ENCODE measurements around the gene UHMK1.

UHMK1 gene

DNA sequence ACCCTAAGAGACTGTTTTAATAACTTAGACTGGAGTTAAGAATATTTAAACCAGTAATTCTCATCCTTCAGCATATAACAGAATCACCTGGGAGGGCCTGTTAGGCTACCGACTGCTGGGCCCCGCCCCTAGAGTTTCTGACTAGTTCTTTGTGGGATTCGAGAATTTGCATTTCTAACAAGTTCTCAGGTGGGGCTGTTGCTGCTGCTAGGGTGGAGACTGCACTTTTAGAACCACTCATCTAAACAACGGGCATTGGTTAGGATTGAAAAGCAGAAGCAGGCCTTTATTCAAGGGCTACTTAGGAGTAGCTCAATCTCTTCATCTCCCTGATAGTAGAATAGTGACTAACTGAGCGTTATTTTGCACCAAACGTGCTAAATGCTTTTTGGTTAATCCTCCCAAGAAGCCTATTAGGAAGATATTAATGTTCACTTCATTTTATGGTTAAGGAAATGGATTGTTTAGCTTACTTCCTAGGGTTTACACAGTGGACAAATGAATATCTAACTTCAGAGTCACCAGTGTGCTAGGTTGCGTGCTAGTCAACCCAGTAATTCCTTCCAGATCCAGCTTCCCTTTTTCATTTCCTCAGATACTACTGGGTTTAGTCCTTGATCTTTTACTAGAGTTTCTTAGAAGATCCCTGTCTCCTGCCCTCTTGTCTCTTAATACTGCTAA, 32.8 kb downstream of the UHMK1 start:
- DNase-seq (ENCODE audit: low spot score) = no peak

DNA sequence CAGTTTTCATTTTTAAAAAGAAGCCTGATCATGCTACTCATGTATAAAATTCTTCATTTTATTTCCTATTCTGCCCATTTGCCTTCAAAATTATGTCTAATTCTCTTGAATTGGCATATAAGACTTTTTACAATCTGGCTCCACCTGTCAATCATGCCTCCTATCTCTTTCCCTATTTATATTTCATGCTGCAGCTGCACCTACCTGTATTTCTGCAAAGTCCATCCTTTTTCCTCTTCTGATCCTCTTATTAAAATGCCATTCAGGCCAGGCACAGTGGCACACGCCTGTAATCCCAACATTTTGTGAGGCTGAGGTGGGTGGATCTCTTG, 33.3 kb downstream of the UHMK1 start:
- no peak for DNase-seq (ENCODE audit: low spot score)

DNA sequence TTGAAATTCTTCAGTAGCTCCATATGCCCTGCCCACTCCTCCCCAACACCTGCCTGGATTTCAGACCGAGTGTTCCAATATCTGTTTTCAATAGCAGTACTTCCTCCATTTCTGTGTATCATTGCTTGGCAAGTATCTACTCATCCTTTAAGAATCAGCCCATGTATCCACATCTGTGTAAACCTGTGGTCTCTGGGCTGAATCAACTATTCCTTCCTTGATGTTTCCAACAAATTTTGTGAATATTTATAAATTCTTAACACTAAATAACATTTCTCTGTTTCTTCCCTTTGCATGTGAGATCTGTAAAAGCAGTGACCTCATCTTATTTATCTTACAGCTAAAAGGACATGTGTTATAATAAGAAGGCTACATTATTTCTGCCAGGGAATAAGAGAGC, 37.9 kb downstream of the UHMK1 start:
- DNase-seq (ENCODE audit: low spot score) = peak; percentile 18

GRCh38 chr1:162536511-162536910, 38.9 kb downstream of the UHMK1 start:
- DNase-seq (ENCODE audit: low spot score) = peak; percentile 7

- no peak for DNase-seq (ENCODE audit: low spot score)
Observed at GRCh38 chr1:162537216-162537615, 39.6 kb downstream of the UHMK1 start.

- DNase-seq (ENCODE audit: low spot score) = peak; percentile 33
Observed at GRCh38 chr1:162538815-162539431, 41.3 kb downstream of the UHMK1 start.

DNA sequence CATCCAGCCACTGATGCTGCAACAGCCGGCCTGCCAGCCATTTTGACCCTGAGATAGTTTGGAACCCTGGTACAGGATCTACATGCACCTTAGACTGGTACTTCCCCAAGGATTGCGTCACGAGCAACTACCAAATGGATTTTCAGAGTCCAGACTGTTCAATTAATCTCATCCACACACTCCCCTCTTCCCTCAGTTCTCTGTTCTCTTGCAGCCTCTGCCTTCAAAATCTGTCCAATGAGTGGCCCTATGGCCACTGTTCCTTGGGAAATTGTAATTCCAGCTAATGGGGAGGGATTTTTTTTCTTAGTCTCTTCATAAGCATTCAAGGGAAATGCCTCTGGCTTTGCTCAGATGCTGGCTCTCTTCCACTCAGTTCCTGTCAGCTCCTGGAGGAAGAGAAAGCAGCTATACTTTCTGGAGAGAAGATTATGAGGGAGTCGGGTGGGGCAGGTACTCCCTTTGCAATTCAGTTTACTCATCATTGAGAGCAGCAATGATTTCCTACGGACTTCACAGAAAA, 44.1 kb downstream of the UHMK1 start:
- peak; percentile 64 for DNase-seq (ENCODE audit: low spot score)

GRCh38 chr1:162543228-162543627, 45.6 kb downstream of the UHMK1 start:
- DNase-seq (ENCODE audit: low spot score) = no peak

GRCh38 chr1:162548170-162548569, 50.6 kb downstream of the UHMK1 start:
- DNase-seq (ENCODE audit: low spot score) = peak; percentile 30

GRCh38 chr1:162549001-162549400, 51.4 kb downstream of the UHMK1 start:
- DNase-seq (ENCODE audit: low spot score) = no peak

GRCh38 chr1:162550925-162551324, 53.3 kb downstream of the UHMK1 start:
- no peak for DNase-seq (ENCODE audit: low spot score)

- no peak for DNase-seq (ENCODE audit: low spot score)
Observed at GRCh38 chr1:162551969-162552683, 54.5 kb downstream of the UHMK1 start.

DNA sequence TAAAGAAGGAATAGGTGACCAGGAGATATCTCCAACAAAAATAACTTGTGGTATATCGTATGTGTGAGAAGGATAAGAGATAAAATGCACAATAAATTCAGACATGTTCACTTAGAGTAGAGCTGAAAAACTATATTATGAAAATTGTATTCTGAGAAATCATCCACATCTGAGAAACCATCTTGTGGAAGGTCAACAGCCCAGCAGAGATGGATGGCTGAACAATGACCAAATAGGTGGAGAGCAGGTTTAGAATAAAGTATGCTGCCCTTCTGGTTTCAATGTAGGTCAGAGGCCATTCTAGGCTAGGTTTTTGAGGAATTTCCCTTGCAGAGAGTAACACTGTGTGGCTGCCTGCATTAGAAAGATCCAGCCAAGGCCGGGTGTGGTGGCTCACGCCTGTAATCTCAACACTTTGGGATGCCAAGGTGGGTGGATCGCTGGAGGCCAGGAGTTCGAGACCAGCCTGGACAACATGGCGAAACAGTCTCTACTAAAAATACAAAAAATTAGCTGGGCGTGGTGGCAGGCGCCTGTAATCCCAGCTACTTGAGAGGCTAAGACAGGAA, 55.1 kb downstream of the UHMK1 start:
- no peak for DNase-seq (ENCODE audit: low spot score)

GRCh38 chr1:162554258-162554657, 56.6 kb downstream of the UHMK1 start:
- no peak for DNase-seq (ENCODE audit: low spot score)

DNA sequence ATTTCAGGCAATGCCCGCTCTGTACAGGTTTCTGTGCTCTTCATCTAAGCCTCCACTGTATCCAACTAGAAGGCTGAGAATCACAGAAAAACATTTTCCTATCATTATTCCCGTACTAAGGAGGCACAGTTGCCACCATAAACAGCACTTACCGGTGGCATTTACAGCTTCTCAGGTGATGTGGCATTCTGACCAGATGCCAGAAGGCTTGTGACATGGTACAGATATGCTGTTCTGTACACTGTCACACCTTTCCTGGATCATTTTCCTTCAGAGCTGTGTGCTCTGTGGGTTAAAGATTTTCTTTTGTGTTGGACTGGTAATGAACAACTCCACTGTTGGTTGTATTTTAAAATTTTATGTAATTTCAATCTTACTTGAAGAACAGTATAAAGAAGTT, 59.9 kb downstream of the UHMK1 start:
- no peak for DNase-seq (ENCODE audit: low spot score)

DNA sequence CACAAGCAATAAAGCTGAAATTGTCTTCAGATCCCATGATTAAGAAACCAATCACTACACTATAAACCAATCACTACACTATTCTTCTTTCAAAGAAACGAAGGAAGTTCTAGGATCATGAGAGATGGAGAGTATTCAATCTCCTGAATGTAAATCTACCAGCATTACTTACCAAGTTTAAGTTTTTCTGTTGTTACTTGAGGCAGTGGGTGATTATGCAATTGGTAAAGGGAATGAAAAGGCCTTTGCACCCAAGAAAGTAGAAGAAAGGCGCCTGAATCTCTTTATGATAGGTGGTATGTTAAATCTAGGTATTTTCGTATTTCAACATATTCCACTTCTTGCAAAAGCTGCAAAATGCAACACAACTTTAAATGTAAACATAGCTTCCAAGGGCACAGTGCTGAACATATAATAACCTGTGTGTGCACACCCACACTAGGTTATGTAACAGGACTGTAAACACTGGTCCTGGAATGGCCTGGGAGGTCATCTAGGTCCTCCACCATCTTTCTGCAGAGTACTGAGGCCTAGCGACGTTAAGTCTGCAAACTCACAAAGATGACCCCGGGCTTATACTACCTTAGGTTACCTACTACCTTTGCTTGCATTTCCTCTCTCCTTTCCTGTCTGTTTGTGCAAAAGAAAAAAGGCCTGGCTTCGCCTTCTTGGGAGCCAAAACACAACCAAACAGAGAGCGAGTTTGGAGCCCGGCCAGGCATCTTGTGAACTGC, 62.9 kb downstream of the UHMK1 start:
- DNase-seq (ENCODE audit: low spot score) = no peak

DNA sequence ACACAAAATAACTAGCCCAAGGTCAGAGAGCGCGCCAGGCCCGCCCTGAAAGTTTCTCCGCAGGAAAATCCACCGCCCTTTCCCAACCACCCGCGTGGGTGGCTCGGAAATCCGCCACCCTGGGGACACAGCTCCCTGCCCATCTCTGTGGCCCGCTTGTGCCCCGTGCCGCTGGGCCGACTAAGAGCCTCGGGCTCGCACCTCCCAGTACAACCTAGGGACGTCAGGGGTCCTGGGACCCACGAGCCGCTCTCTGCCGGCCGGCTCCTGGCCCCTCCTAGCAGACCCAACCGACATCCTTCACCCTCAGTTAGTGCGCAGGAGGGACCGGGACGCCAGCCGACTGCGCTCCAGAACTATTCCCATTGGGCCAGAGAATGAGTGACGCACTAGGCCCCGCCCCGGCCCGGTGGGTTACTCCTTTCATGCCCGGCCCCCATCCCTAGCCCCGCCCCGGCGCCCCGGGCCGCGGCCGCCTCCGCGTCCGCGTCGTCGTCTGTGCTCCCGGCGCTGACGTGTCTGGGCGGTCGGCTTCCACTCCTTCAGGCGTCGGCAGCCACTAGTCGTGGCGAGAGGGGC, 63.5 kb downstream of the UHMK1 start:
- peak; percentile 97 for DNase-seq (ENCODE audit: low spot score)

- DNase-seq (ENCODE audit: low spot score) = peak; percentile 8
Observed at GRCh38 chr1:162561616-162562469, 64.2 kb downstream of the UHMK1 start, which contains the start of gene UAP1. Gene UAP1 (plus strand): TSS chr1:162561722. CDS start chr1:162566069, 4,347 bp downstream.

GRCh38 chr1:162562470-162562828, 64.8 kb downstream of the UHMK1 start:
- peak; percentile 34 for DNase-seq (ENCODE audit: low spot score)

- no peak for DNase-seq (ENCODE audit: low spot score)
Observed at GRCh38 chr1:162564762-162565218, 67.2 kb downstream of the UHMK1 start.

DNA sequence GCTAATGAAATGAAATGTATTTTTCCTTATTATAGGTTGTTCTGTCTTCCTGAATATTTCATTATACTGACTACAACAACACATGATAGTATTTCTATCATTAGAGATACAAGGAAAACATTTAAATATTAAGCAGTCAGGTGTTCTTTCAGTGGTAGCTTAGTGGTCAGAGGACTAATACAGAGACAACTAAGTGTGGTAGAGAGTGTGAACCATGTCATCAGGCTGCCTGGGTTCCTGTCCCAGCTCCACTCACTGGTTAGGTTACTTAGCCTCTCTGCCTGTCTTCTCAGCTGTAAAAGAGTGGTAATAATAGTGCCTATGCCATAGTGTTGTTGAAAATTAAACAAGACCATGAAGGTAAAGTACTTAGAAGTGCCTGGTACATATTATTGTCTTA, 67.8 kb downstream of the UHMK1 start:
- DNase-seq (ENCODE audit: low spot score) = no peak

Data from AG08396 (cell line).